ENCODE measurements around the gene KRTAP5-5.
"Not testable (repeated sequence)": the region's sequence is repeated elsewhere in the genome, so short reads cannot be mapped to it uniquely, and the experiment has no call there.

Gene KRTAP5-5

DNA sequence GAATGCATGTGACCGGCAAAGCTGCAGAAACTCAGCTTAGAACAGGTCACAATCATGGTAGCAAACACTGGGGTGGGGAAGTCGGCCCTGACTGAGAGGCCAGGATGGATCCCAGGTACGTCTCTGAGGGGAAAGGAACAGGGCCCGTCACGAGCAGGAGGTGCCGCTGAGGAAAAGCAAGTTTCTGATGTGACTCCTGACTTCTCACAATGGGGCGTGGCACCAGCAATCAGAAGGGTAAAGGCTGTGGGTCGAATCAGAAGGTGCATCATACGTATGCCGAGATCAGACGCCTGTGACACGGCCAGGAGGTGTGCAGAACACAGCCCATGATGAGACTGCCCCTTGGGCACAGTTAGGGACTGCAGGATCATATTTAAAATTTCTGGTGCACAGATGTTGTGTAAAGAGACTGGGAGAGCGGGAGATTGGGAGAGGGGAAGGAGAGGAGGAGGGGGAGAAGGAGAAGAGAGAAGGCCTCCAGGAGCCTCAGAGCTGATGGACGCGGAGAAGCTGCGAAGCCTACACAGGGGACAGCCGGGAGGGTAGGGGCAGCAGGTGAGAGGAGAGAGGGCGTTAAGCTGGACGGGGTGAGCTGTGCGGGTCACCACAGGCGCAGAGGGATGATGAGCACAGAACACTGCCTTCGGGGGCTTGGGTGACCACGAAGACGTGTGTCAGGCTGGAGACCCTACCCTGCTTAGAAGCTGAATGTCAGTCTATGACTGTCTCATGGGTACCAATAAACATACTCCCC, 30.7 kb downstream of the KRTAP5-5 start:
- no peak for DNase-seq

DNA sequence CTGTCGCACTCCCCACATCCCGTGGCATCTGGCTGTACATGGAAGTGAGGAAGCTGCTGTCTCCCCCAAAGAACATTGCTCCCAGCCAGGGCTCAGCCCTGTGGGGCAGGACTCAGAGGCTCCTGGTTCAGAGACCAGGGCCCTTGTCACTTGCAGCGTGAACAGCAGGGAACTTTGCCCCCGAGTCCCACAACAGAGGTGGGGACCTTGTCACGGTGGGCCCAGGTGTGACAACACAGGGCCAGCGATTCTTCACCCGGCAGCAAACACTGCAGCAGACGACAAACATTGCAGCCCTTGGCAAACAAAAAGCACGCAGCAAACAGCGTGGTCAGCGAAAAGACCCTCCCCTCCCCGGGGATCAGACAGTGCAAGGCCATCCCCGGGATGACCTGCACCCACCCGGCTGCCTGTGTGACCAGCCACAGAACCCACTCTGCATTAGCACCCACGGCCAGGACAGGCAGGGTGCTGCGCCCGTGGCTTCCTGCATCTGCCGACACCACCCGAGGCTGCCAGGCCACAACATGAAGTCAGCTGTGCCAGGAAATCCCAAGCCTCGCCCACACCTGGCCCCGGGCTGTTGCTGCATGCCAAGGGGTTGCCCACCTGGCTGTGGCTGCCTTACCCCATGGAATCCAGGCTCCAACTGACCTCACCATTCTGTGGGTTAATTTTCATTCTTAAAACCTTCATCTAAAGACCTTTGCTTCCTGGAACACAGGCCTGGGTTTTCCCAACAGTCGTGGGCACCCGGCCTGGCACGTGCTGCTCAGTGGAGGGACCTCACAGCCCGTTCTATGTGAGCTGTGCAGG, 32.1 kb downstream of the KRTAP5-5 start:
- DNase-seq: not testable (repeated sequence)

DNA sequence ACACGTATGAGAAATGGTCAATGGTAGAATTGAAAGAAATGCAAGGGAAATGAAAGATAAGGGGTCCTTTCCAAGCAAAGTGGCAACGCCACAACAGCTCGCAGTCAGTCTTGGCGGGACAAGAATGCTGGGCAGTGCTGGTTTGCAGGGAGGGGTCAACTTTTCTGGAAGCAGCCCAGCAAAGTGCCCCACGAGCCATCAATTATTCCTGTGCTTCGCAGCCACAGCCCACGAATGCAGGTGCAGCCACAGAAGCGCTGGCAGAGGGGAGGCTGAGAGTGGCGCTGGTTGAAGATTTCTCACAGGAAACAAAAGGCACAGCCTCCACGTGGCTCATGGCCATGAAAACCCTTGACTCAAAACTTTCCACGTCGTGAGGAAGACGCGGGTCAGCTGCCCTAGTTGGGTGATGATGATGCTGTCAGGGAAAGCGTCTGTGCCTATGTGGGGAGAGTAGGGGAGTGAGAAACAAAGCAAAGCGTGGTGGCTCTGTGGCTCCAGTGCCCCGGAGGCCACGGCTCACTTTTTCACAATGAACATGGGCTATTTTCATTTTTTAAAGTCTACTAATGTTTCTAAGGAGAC, 33.2 kb downstream of the KRTAP5-5 start:
- not testable (repeated sequence) for DNase-seq

DNA sequence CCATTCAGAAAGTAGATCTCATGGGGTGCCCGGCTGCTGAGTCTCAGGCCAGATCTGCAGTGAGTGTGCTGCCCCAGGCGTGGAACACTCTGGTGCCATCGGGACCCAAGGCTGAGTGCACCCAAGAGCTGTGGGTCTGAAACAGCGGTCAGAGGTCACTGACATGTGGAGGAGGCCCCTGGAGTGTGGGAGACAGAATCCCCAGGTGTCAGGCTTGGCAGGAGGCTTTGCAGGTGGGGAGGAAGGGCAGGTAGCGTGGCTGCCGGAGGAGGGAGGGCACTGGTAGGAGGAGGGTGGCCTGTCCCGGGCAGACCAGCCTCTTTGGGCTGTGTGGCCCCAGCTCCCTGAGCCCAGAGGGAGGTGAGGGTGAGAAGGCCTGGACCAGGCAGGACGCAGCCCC, 35.7 kb downstream of the KRTAP5-5 start:
- no peak for DNase-seq

DNA sequence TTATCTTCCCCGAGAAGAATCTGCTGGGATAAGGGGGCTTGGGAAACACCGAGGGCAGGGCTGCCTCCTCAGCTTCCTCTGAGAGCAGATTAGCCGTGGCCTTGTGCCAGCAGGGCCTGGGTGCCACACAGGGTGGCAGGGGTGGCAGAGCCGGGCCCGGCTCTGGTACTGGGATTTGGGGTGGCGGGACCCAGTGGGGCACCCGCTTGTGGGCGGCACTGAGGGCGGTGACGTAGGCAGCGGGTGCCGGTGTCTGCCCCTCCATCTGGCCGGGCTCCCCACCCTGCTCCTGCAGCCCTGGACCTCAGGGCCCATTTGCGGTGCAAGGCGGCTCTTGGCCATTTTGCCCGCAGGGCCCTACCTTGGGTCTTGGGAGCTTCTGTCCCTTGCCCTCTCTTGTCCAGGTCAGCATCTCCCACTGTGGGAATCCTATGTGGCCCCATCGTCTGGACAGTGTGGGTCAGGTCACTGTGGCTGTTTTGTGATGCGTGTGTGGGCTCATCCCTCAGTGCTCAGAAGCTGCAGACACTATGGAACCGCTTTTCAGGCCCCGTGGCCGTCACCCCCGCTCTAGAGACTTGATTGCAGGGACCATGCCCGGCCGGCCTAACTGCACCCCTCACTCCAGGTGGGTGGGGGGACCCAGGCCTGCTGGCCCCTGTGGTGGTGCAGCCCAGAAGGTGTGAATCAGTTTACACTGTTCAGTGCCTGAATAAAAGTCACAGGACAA, 37.7 kb downstream of the KRTAP5-5 start:
- DNase-seq: no peak

DNA sequence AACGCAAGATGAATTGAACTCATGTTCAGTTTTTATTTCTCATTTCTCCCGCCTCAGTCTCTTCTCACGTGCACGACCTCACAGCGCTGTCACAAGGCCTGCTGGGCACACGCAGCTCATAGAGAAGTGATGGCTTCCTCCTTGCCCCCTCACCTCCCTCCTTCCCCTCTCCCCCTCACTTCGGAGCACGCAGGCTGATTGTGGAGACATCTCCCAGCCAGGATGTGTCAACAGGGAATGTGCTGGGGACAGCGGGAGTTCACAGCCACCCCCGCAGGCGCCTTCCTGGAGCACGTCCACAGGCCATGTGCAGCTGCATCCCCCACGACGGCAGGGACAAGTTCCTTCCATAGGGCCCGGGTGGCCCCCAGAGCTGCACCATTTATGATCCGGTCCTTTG, 38.3 kb downstream of the KRTAP5-5 start:
- DNase-seq: no peak

DNA sequence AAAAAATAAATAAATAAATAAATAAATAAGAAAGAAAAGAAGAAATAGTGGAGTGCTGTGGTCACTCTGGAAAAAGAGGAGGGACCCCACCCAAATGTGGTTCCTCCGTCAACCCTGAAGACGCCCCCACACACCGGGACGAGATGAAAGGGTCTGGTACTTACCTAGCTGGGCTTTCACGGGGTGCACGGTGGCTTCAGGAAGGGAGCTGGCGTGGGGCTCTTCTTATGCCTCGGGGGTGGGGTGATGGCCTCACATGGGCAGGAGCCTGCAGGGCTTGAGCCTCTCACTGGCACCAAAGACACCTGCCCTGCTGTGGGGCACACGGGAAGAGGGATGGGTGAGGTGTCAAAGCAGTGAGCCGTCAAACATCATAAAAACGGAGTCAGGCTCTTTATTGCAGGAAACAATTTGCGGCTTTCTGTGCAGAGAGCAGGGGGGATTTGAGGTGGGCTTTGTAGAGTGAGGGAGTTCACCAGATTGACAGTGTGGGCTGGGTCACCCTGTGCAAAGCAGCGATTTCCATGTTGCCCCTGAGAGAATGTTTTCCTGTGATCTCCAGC, 39.4 kb downstream of the KRTAP5-5 start:
- DNase-seq: no peak

DNA sequence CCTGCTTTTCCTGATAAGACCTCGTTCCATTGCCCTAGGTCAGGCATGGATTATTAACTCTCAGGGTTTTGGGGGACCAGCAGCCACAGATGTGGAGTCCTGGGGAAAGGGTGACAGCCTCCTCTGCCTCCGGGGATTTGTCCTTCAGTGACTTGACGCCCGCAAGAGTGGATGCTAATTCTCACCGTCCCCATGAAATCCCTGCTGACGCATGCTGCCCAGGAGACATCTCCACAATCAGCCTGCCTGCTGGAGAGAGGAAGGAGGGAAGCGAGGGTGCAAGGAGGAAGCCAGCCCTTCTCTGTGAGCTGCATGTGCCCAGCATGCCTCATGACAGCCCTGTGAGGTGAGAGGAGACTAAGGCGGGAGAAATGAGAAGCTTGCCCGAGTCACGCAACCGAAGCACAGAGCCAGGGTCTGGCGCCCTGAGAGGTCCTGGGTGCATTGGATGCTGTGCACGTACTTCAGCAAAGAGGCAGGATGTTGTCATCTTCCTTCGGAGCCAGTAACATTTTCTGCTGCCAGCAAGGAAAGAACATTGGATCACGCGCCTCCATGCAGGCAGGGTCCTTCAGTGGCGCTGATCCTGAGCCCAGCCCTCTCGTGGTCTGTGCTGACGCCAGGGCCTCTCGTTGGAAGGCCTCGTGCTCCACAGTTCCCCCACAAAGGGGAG, 40.1 kb downstream of the KRTAP5-5 start:
- no peak for DNase-seq

DNA sequence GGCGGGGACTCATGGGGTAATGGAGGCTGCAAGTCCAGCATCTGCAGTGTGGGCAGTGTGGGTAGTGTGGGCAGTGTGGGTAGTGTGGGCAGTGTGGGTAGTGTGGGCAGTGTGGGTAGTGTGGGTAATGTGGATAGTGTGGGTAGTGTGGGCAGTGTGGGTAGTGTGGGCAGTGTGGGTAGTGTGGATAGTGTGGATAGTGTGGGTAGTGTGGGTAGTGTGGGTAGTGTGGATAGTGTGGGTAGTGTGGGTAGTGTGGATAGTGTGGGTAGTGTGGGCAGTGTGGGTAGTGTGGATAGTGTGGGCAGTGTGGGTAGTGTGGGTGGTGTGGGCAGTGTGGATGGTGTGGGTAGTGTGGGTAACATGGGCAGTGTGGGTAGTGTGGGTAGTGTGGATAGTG, 40.9 kb downstream of the KRTAP5-5 start:
- not testable (repeated sequence) for DNase-seq

DNA sequence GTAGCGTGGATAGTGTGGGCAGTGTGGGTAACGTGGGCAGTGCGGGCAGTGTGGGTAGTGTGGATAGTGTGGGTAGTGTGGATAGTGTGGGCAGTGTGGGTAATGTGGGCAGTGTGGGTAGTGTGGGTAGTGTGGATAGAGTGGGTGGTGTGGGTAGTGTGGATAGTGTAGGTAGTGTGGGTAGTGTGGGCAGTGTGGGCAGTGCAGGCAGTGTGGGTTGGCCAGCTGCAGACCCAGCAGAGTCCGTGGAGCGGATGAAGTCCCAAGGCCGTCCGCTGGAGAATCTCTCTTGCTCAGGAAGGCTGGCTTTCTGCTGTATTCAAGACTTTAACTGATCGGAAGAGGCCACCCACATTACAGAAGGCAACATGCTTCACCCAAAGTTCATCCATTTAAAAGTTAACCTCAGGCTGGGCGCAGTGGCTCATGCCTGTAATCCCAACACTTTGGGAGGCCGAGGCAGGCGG, 41.4 kb downstream of the KRTAP5-5 start:
- no peak for DNase-seq

DNA sequence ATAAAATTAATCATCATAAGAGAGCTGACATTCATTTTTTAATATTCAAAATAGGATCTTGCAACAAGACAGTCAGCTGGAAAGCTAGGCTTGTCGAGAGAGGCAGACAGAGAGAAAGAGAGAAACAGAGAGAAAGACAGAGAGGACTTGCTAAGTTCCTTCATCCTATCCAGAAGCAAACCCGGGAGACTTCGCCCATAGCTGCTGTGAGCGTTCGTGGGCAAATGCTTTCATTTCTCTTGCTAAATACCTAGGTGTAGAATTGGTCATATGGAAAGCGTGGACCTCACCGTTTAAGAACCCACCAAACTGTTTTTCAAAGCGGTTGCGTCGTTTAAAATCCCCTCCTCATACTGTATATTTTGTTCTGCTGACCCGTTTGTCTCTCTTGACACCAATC, 42.1 kb downstream of the KRTAP5-5 start:
- no peak for DNase-seq

DNA sequence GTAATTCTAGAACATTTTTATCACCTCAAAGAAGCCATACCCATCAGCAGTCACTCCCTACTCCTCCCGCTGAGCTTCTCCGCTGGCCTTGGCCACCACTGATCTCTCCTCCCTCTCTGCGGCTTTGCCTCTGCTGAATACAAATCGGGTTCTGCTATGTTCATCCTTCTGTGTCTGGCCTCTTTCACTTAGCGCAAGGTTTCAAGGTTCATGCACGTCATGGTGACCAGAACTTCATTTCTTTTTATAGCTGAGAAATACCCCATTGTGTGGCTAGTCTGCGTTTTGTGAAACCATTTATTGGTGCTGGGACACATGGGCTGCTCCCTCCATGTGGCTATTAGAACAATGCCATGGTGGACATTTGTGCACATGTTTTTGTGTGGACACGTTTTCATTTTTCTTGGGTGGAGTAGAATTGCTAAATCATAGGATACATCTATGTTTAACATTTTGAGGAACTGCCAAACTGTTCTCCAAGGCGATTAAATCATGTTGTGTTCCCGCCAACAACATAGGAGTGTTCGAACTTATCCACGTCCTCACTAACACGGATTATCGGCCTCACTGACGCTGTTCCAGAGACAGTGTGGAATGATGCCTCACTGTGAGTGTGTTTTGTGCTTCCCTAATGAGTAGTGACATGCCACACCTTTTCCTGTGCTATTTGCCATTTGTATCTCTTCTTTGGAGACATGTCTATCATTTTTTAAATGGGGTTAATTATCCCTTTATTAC, 43.2 kb downstream of the KRTAP5-5 start:
- DNase-seq: no peak

DNA sequence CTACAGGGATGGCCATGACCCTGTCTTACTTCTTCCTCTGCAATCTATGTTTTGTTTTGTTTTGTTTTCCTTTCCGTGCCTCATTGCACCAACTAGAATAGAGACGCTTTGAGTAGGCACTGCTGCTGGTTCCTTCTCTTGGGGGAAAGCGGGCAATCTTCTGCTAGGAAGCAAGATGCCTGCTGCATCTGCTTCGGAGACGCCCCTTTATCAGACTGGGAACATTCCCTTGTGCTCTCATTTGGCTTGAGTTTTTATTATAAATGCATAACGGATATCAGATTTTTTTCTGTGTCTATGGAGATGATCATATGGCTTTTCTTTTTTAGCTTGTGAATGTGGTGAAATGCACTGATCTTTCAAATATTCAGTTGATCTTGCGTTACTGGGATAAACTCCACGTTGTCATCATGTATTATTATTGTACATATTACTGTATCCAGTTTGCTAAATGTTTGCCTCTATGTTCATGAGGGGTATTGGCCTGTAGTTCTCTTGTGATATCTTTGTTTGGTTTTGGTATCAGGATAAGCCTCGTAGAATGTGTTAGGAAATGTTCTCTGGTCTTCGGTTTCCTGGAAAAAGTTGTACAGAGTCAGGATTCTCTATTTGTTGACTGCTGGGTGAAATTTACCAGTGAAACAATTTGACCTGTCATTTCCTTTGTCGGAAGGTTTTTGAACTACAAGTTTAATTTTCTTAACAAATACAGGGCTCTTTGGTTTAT, 44.0 kb downstream of the KRTAP5-5 start:
- DNase-seq: no peak

DNA sequence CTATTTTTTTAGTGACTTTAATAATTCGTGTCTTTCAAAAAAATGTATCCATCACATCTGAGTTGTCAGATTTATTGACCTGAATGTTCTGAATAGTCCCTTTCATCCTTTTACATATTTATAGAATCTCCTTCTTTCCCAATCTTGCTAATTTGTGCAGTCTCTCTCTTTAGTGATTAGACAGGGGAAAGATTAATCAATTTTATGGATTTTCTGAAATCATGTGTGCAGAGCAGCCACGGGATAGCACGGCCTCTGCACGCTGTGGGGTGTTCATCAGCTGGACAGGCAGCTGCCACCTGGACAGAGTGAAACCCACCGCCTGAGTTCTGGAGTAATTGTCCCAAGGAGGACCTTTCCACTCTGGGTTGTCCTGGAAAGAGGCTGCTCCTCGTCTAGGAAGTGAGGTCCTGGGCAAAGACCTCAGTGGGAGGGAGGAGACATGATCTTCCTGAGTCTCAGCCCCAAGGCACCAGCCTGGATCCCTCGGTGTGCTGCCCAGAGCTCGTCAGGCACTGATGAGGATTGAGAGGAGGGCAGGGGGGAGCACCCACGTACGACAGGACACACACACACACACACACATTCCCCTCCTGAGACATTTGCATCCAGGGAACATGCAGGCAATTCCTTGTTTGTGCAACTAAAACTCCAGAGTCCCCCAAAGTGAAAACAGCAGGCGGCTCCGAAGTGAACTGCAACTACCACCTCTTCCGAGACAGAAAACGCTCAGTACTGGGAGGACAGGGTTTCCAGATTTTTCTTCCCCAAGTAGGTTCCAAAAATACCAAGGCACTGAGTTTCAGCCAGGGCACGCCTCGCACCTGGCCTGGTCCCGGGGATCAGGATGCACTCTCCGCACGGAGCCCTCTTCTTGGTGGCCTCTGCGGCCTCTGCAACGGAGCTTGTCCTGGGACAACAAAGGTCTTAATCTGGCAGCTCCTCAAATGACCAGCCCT, 44.9 kb downstream of the KRTAP5-5 start:
- no peak for DNase-seq

DNA sequence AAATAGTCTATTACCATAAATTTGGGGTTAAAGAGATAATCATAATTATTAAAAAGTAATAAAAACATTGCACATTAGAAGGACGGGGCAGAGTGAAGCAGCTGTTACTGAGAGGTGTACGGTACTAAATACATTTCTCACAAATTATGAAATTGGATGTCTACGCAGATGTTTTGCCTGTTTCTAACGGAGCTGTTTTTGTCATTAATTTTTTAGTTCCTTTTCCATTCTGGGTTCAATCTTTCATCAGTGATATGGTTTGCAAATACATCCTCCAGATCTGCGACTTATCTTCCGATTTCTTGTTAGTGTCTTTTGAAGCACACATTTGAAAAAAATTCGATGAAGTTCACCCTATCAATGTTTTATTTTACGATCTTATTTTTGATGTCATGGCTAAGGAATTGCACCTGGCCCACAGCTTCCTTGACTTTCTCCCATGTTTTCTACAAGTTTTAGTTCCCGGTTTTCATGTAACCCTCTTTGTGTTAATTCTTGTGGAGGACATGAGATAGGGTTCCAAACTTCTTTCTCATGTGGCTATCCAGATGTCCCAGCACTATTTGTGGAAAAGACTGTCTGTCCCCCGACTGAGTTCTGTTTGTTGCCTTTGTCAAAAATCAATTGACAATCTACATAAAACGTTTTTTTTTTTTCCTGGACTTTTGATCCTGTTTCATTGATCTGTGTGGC, 46.1 kb downstream of the KRTAP5-5 start:
- no peak for DNase-seq

DNA sequence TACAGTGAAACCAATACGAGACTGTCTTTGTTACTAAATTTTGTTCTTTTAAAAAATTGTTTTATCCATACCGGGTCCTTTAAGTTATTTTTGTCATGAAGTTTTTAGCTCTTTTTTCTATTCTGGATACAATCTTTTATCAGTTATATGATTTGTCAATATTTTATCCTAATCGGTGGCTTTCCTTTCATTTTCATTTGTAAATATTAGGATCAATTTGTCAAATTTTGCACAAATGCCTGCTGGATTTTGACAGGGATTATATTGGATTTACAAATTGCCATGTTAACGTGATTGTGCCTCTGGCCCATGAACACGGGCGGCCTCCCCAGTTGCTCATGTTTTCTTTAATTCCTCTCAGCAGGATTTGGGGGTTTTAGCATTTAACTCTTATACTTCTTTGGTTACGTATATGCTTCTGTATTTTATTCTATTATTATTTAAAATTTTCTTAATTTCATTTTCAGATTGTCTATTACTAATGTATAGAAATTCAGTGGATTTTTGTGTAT, 46.7 kb downstream of the KRTAP5-5 start:
- no peak for DNase-seq

DNA sequence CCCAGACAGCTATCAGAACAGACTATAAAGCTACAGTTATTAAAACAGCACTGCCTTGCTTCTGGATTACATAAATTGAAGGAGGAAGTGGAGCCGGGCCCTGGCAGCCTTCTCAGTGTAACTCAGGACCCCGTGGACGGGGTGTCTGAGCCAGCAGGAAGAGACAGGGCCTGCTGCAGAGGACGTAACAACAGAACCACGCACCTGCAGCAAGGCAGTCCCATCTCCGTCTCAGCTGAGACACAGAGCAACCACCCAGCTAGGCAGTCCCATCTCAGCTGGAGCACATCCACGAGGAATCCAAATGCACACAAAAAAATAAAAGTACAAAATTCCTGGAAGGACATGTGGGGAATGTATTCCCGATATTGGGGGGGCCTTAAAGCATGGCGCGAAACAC, 50.3 kb downstream of the KRTAP5-5 start:
- no peak for DNase-seq

All from activated effector memory CD4-positive, alpha-beta T cell treated with anti-CD3 and anti-CD28 coated beads, Interleukin-2, amount 50 U/mL, for 16 hours (primary cell).